Heart left ventricle (tissue), 13 donors: ENCODE data around the gene XBP1.
A peak's percentile ranks its signal among the peaks of the same experiment; 100 is the strongest.

Experiments
- POLR2A ChIP-seq, 2 donors: fragments of 450-650 bp; IDR thresholded peaks; one replicate each; pipeline ENCODE4 v1.6.1; 2017; ENCODE audit warnings: antibody characterized with exemption in 2 of 2, mild to moderate bottlenecking in 2 of 2, moderate library complexity in 2 of 2
- TF ChIP-seq, protein P1 (sequence below), 12 donors: fragments of 200-600 bp; sonication (generic) in 4 of 12; IDR thresholded peaks; one replicate each; pipeline versions ENCODE4 v1.5.0 to v1.8.0; 2018 to 2022; ENCODE audit warnings: antibody characterized with exemption in 12 of 12, mild to moderate bottlenecking in 5 of 12
- donor health status: ischemic (EF 13 %, LVEDD 7.1; RV severe dilation, severe dysfunction).
- donor health status: DM: no; HTN: yes; CAD: no.
- donor health status: DM: no; HTN: no; CAD: no.
- donor health status: ischemic (EF 25% LVEDD 6.9; RV normal size, moderate dysfunction).
- donor health status: ischemic (EF 25% LVEDD 5.7; RV mildly dilated, moderate dysfunction).
- donor health status: ischemic (EF 35%, LVEDD 5.7; RV mildly dilated, moderate dysfunction).
- donor health status: nonischemic (EF 11% LVEDD 7.7; RV severe dilation, severe dysfunction).
- donor health status: DM: yes; HTN: yes; CAD: no.
- donor health status: PGD.
- donor health status: ischemic (EF 29% LVEDD 5.4; RV normal size, mild dysfunction).
- donor health status: nonischemic (EF 23%, LVEDD 6.1; RV moderate dilation, normal function).

DNA sequence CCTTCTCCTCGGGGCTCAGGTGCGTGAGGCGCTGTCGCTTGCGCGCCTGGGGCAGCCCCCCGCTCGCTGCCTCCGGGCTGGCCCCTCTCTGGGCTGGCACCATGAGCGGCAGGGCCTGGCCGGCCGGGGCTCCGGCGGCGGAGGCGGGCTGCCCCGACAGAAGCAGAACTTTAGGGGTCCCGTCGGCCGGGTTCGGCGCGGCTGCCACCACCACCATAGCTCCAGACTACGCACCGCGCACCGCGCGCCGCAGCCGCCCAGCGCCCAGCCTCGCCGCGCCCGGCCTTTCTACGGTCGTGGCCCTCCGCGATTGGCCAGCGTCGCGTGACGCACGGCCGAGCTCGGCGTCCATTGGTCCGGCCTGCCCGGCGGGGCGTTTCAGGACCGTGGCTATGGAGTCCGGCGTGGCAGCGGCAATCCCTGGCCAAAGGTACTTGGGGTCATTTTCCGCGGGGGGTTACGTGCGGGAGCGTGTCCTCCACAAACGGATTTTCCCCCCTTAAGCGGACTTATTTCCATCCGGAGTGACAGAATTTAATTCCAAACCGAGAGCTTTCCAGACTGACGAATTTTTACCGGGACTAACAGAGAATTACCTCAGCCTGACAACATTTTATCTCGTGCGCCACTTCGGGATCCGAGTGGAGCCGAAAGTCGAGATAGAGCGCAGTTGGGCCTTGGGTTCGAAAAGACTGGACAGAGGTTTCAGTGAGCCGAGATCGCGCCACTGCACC is at the start of gene XBP1:
- TF ChIP-seq, protein P1, sequence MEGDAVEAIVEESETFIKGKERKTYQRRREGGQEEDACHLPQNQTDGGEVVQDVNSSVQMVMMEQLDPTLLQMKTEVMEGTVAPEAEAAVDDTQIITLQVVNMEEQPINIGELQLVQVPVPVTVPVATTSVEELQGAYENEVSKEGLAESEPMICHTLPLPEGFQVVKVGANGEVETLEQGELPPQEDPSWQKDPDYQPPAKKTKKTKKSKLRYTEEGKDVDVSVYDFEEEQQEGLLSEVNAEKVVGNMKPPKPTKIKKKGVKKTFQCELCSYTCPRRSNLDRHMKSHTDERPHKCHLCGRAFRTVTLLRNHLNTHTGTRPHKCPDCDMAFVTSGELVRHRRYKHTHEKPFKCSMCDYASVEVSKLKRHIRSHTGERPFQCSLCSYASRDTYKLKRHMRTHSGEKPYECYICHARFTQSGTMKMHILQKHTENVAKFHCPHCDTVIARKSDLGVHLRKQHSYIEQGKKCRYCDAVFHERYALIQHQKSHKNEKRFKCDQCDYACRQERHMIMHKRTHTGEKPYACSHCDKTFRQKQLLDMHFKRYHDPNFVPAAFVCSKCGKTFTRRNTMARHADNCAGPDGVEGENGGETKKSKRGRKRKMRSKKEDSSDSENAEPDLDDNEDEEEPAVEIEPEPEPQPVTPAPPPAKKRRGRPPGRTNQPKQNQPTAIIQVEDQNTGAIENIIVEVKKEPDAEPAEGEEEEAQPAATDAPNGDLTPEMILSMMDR (IDR thresholded peaks at IDR 0.05): no peak
- peak; percentile 93 to 99 for TF ChIP-seq POLR2A (IDR thresholded peaks at IDR 0.05)
